GM15510 (cell line): ENCODE measurements around the gene GNA12.

Experiments
- POLR2A ChIP-seq: IDR thresholded peaks from 3 replicates; pipeline ENCODE4 v1.6.1; 2011; ENCODE audit warnings: borderline replicate concordance; ENCODE audit not compliant: insufficient read length; ENCODE audit errors: extremely low read depth

GNA12 gene

GRCh38 chr7:2844153-2845033 is at the start of gene GNA12:
GNA12 (minus strand) TSS chr7:2844308; CDS start chr7:2844161, 147 bp downstream.
- peak; percentile 57 for TF ChIP-seq POLR2A

- no peak for TF ChIP-seq POLR2A
Observed at GRCh38 chr7:2893411-2893861, 49.3 kb upstream of the GNA12 start.

GRCh38 chr7:2892549-2892948 is 48.4 kb upstream of the GNA12 start:
- TF ChIP-seq POLR2A, result no peak

GRCh38 chr7:2887816-2888215 is 43.7 kb upstream of the GNA12 start:
- no peak for TF ChIP-seq POLR2A

- TF ChIP-seq POLR2A, result no peak
Observed at GRCh38 chr7:2886900-2887299, 42.8 kb upstream of the GNA12 start.

- no peak for TF ChIP-seq POLR2A
Observed at GRCh38 chr7:2886391-2886790, 42.3 kb upstream of the GNA12 start.

- TF ChIP-seq POLR2A, result no peak
Observed at GRCh38 chr7:2884161-2884560, 40.1 kb upstream of the GNA12 start.

- no peak for TF ChIP-seq POLR2A
Observed at GRCh38 chr7:2883101-2883500, 39.0 kb upstream of the GNA12 start.

- TF ChIP-seq POLR2A, result no peak
Observed at GRCh38 chr7:2882111-2882510, 38.0 kb upstream of the GNA12 start.

GRCh38 chr7:2880874-2881533 is 36.9 kb upstream of the GNA12 start:
- no peak for TF ChIP-seq POLR2A

- no peak for TF ChIP-seq POLR2A
Observed at GRCh38 chr7:2880051-2880450, 35.9 kb upstream of the GNA12 start.

GRCh38 chr7:2879354-2879753 is 35.2 kb upstream of the GNA12 start:
- no peak for TF ChIP-seq POLR2A

GRCh38 chr7:2878306-2878705 is 34.2 kb upstream of the GNA12 start:
- no peak for TF ChIP-seq POLR2A

- no peak for TF ChIP-seq POLR2A
Observed at GRCh38 chr7:2876031-2876731, 32.1 kb upstream of the GNA12 start.
